HG03175 (cell line): Measurements from ENCODE around the gene EGFR.

ENCODE experiments used
- ATAC-seq: cut with Tn5 transposase; IDR thresholded peaks from one replicate; pipeline ENCODE4 v1.9.1; 2021; ENCODE audit warnings: mild to moderate bottlenecking, moderate library complexity; ENCODE audit not compliant: unreplicated experiment

The EGFR gene

DNA sequence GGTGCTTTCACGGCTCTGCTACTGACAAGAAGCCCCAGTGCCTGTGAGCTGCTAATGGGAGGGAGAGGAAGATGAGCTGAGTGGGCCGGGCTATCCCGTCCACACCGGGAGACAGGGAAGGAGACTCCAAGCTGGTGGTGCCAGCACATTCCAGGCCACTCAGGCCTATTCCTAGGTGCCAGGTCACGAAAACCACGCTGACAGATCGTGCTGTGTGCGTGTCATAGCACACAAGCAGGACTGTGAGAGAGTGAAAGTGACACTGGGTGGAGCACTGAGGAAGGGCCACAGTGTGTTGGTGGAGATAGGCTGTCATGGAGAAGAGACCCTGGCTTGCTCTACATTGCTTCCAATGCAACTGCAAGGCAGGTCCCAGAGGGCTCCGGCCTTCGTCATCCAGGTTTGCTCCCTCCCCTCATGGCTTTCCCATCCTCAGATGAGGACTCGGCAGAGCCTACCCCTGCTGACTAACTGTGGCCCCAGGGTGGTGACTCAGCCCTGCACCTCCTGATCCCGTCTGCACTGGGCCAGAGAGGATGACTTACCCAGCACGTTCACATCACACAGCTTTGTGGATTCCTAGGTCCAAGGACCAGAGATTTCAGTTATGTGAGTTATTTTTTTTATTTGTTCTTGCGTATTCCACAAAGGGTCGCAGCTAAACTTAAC is 167.3 kb downstream of the EGFR start:
- no peak for ATAC-seq

DNA sequence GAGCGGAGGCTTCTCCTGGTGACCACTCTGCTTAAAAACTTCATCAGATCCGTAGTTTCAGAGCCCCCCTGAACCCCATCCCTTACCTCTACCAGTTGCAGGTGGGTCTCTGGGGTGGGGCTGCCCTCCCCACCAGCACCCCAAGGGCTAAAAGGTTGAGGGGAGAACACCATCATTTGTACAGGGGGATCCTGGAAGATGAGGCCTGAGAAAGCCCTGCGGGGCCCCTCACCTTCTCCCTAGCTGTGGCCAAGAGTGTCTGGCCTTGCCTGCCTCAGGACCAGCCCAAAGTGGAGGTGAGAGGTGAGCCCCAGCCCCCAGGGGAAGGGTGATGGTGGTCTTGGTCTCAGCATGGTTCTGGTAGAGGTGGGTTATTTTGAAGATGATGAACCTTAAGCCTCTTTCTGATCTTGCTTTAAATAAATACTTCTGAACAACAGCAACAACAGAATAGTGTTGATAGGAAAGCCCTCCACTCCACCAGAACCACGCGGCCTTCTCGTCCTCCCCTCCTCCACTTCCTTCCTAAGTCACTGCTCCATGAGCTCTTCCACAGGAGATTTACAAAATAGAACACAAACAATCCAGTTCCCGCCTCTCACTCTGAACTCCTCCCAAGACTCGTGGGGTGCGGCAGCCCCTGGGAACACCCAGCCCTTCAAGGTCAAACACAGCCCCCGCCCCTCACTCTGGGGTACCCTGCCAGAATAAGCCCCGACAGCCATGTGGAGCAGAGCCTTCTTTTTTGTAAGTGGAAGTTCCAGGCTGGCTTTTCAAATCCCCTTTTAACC is 169.1 kb downstream of the EGFR start:
- ATAC-seq, result no peak

DNA sequence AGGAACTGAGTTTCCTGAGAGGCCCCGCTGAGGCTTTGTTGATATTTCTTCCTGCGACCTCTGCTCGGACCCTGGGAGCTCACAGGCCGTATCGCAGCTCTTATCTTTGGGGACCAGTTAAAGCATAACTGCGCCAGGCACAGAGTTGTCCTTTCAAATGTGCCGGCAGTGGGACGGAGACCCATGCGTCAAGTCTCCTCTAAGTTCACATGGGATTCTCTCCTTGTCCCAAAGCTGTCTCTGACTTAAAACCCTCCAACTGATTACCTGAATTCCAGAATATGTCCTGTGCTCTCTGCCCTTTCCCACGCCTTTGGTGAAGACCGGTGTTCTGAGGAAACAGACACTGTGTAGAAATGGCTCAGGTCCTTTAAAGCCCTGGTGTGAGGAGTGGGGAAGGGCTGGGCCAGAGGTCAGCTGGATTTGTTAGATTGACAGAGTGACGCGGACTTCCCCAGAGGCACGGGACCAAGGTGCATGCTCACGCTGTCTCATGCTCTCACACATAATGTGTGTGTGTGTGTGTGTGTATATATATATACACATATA is 169.8 kb downstream of the EGFR start:
- ATAC-seq, result no peak

DNA sequence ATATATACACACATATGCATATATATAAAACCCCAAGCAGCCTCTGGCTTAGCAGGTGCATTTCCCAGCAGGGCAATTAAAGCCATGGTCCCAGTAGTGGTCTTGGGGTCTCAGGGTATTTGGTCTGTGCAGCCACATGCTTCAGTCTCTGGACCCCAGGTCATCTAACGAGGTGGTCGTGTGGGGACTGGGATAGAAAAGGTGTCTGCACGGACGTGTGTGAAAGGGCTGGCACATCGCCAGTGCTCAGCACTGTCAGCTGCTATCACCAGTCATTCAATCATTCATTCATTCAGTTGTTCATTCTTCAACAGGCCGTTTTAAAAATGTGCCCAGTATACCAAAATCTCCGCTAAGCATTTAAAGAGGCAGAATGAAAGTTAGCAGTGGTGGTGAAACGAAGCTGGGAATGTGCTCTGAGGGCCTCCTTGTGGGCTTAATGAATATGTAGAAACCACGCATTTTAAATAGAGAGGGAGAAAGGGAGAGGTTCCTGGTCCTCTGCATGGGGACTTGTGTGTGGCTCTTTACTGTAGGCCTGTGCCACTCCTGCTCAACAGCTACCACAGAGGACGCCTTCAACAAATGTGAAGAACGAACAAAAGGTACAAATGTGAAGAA is 170.4 kb downstream of the EGFR start:
- ATAC-seq, result no peak

GRCh38 chr7:55189878-55190436 is 171.1 kb downstream of the EGFR start:
- ATAC-seq, result no peak

- ATAC-seq, result no peak
These were observed 171.8 kb downstream of the EGFR start for GRCh38 chr7:55190511-55191160.

GRCh38 chr7:55191161-55191925 is 172.5 kb downstream of the EGFR start:
- ATAC-seq, result no peak

DNA sequence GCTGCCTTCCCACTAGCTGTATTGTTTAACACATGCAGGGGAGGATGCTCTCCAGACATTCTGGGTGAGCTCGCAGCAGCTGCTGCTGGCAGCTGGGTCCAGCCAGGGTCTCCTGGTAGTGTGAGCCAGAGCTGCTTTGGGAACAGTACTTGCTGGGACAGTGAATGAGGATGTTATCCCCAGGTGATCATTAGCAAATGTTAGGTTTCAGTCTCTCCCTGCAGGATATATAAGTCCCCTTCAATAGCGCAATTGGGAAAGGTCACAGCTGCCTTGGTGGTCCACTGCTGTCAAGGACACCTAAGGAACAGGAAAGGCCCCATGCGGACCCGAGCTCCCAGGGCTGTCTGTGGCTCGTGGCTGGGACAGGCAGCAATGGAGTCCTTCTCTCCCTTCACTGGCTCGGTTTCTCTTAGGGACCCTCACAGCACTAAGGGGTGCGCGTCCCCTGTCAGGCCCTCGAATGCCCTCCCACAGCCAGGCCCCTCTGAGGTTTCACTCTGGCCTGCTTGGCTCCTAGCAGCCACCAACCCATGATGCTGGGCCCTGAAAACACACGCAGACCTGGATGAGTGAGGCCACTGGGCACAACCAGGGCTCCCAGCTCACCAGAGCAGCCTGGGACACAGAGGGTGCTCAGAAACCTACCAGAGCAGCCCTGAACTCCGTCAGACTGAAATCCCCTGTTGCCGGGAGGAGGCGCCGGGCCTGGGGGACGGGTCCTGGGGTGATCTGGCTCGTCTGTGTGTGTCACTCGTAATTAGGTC is 173.3 kb downstream of the EGFR start:
- no peak for ATAC-seq

DNA sequence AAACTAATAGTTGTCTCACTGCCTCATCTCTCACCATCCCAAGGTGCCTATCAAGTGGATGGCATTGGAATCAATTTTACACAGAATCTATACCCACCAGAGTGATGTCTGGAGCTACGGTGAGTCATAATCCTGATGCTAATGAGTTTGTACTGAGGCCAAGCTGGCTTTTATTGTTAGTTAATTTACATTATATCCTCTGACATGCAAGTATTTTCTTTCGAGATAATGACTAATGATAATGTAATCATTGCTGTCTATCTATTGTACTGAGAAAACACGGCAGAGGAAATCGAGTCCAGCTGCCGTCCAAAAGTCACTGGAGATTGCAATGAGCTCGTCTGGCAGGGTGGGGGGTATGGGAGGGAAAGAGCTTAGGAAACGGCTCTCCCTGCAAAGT is 173.9 kb downstream of the EGFR start:
- ATAC-seq, result no peak

DNA sequence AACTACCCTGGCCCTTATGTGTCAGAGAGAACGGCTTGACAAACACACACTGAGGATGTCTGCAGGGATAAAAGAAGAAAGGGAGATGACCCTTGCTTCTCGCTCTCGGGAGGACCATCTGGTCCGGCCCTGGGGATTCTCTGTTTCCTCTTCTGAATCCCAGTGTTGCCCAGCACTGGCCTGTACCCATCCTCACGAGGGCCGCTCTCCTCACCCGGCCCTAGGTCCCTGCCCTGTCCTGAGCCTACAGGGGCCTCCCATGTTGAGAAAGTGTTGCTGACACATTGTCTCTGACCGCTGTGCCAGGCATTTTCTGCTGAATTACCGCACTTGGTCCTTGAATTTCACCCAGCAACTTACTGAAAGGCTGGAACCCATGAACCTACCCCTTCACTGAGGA is 174.4 kb downstream of the EGFR start:
- no peak for ATAC-seq

DNA sequence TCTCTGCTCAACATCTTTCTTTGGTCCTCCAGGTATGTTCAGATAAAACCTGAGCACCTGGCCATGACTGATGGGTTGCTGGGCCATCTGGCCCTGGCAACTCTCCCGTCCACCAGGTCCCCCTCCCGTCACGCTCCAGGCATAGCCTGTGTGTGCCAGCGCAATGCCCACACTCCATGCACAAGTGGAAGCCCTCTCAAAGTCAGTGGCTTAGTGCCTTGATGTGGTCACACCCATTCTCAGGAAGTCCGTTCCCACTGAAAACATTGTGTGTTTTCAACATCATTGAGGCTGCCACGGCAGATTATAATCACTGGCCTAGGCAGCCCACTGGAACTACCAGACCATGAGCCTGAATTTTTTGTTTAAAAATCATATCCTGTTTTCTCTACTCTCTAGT is 175.7 kb downstream of the EGFR start:
- ATAC-seq, result no peak

GRCh38 chr7:55198634-55199392 is 180.0 kb downstream of the EGFR start:
- ATAC-seq, result no peak

DNA sequence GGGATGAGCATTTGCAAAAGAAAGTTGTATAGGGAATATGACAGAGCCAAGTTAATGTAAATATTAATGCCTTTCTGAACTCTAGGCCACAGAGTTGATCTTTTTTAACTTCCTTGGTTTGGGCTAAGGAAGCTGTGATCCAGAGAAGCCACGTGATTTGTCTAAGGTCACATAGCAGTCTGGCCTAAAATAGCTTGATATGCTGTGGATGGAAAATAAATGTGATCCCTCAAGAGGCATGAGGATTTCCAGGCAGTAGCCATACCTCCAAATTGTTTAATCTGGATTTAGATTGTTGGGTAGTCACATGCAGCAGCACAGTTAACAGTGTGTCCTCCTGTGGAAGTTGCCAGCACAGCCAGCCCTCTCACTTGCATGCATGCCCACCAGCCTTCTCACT is 180.6 kb downstream of the EGFR start:
- no peak for ATAC-seq

GRCh38 chr7:55200441-55200840 is 181.6 kb downstream of the EGFR start:
- no peak for ATAC-seq

GRCh38 chr7:55202150-55202913 is 183.5 kb downstream of the EGFR start:
- no peak for ATAC-seq

DNA sequence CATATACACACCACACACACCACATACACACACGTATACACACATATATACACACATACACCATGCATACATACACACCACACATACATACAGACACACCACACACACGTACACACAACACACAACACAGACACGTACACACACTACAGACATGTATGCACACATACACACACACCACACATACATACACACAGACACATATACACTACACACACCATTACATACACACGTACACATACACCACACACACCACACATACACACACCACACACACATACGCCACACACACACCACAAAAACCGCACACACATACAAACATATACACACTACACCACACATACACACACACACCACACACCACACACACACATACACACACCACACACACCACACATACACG is 184.5 kb downstream of the EGFR start:
- no peak for ATAC-seq

- no peak for ATAC-seq
These were observed 186.5 kb downstream of the EGFR start for GRCh38 chr7:55205124-55205955.
